ENCODE data around the gene ITGA8. TPM values are rescaled to one million over a fixed set of nuclear protein-coding genes. Genes with fewer than 3 reads are reported as not detected.

ITGA8 gene
- total and polyA plus RNA-seq, 10 donors, result 1.7 to 60.3 (median 32.9) TPM

- Histone ChIP-seq H3K9me3 (no peaks in the 10 kb centered on the region), H3K4me1 (peaks cover 0 to 26% (median 9%) of the 10 kb centered on the region in 6 donors), H3K4me3 (no peak overlapping the region), H3K27ac (no peak overlapping the region), H3K36me3 (no peaks in the 10 kb centered on the region), H3K27me3 (replicated peaks in 1 of 7) (peaks cover 0 to 46% (median 11%) of the 10 kb centered on the region in 7 donors)
- no peak for TF ChIP-seq POLR2AphosphoS5 (IDR thresholded peaks at IDR 0.05)
- TF ChIP-seq POLR2A (IDR thresholded peaks at IDR 0.05), result no peak
- no peak for TF ChIP-seq CTCF (IDR thresholded peaks at IDR 0.05 in 8 of 11, conservative IDR thresholded peaks at IDR 0.05 in 3 of 11)
- intact Hi-C loops (cut with DNase I; ENCODE audit: low total_unique reads), result no loop called here
- no peak for DNase-seq
- 84 to 94% (median 87%) methylated on average over 4 of the region's 4 CpGs for WGBS, 5 donors
Observed at GRCh38 chr10:15723803-15724202, 4.1 kb upstream of the ITGA8 start.

- Histone ChIP-seq H3K9me3 (no peaks in the 10 kb centered on the region), H3K4me1 (peaks cover 0 to 28% (median 15%) of the 10 kb centered on the region in 6 donors), H3K27ac (no peak overlapping the region), H3K4me3 (no peak overlapping the region), H3K36me3 (no peaks in the 10 kb centered on the region), H3K27me3 (replicated peaks in 1 of 7) (peaks cover 0 to 65% (median 21%) of the 10 kb centered on the region in 7 donors)
- TF ChIP-seq POLR2A (IDR thresholded peaks at IDR 0.05), result no peak
- no peak for TF ChIP-seq CTCF (IDR thresholded peaks at IDR 0.05 in 8 of 11, conservative IDR thresholded peaks at IDR 0.05 in 3 of 11)
- TF ChIP-seq POLR2AphosphoS5 (IDR thresholded peaks at IDR 0.05), result no peak
- no peak for DNase-seq
- intact Hi-C loops (cut with DNase I; ENCODE audit: low total_unique reads), result no loop called here
- WGBS, 5 donors, result 86 to 90% (median 89%) methylated on average over 13 of the region's 13 CpGs
Observed at GRCh38 chr10:15720635-15721287, 1.0 kb upstream of the ITGA8 start.

GRCh38 chr10:15719049-15719898, 448 bp downstream of the ITGA8 start:
- Histone ChIP-seq H3K9me3 (no peaks in the 10 kb centered on the region), H3K27ac (peak overlapping the region; percentile 72 to 90 (median 84)), H3K4me3 (peak overlapping the region; percentile 50 to 76 (median 54)), H3K36me3 (no peaks in the 10 kb centered on the region), H3K4me1 (peaks cover 0 to 34% (median 12%) of the 10 kb centered on the region in 6 donors), H3K27me3 (replicated peaks in 1 of 7) (peaks cover 0 to 72% (median 21%) of the 10 kb centered on the region in 7 donors)
- WGBS, 5 donors, result 2 to 4% (median 3%) methylated on average over 12 to 67 of the region's 67 CpGs
- no peak for TF ChIP-seq POLR2A (IDR thresholded peaks at IDR 0.05)
- TF ChIP-seq POLR2AphosphoS5 (IDR thresholded peaks at IDR 0.05), result peak in 1 of 3 donors; percentile 55
- no peak for DNase-seq
- intact Hi-C loops (cut with DNase I; ENCODE audit: low total_unique reads), result loop anchor here (5.0 kb wide), 1 partner anchor 137 kb away; no protein-coding TSS in a partner anchor

- Histone ChIP-seq H3K36me3 (no peaks in the 10 kb centered on the region), H3K4me3 (peak overlapping the region; percentile 50 to 76 (median 54)), H3K9me3 (no peaks in the 10 kb centered on the region), H3K4me1 (peaks cover 3 to 34% (median 12%) of the 10 kb centered on the region in 6 donors), H3K27ac (peak overlapping the region in 7 of 8 donors; percentile 76 to 90 (median 84)), H3K27me3 (replicated peaks in 1 of 7) (peaks cover 0 to 71% (median 21%) of the 10 kb centered on the region in 7 donors)
- no peak for DNase-seq
- WGBS, 5 donors, result 6 to 9% (median 8%) methylated on average over 11 to 17 of the region's 17 CpGs
- intact Hi-C loops (cut with DNase I; ENCODE audit: low total_unique reads), result loop anchor here (5.0 kb wide), 1 partner anchor 136 kb away; no protein-coding TSS in a partner anchor
- no peak for TF ChIP-seq POLR2AphosphoS5 (IDR thresholded peaks at IDR 0.05)
Observed at GRCh38 chr10:15718694-15719048, 1.1 kb downstream of the ITGA8 start.

All from spleen (tissue), 11 donors.